ENCODE results near the gene AMZ1. TPM values are rescaled to one million over a fixed set of nuclear protein-coding genes. Genes with fewer than 3 reads are reported as not detected.

Gene AMZ1
- total RNA-seq, 1 experiment from 2014 or later: 0.74 TPM

- H3K9me3 ChIP-seq (ENCODE audit: control insufficient read depth, low read depth, low read length): no peaks in the 10 kb centered on the region
- H3K4ac ChIP-seq (ENCODE audit: low read depth, low read length): no peak overlapping the region
- no peak overlapping the region for H2BK15ac ChIP-seq (ENCODE audit: low read depth, low read length)
- H3K4me2 ChIP-seq (ENCODE audit: insufficient read depth, insufficient read length, low read length): no peak overlapping the region
- Mint-ChIP-seq H3K4me3 (no peak overlapping the region), H3K27ac (no peak overlapping the region), H3K36me3 (ENCODE audit: insufficient read depth in 1 of 3, low read depth in 3 of 3) (no peaks in the 10 kb centered on the region; a peak in 1 of 7 replicates), H3K4me1 (peaks cover 5 to 14% of the 10 kb centered on the region in 2 experiments; a peak in 2 of 4 replicates), H3K9me3 (peaks cover 2 to 5% of the 10 kb centered on the region in 2 experiments; a peak in 3 of 5 replicates), H3K27me3 (ENCODE audit: low read depth) (peaks cover 46% of the 10 kb centered on the region)
- H4K20me1 ChIP-seq (ENCODE audit: control insufficient read depth, insufficient read depth, insufficient read length): no peaks in the 10 kb centered on the region
- H2BK120ac ChIP-seq (ENCODE audit: low read depth, low read length, poor library complexity, severe bottlenecking): no peak overlapping the region
- no peak overlapping the region for H3K27ac ChIP-seq (ENCODE audit: insufficient read length, low read depth, low read length)
- no peak overlapping the region for H4K8ac ChIP-seq (replicated peaks; ENCODE audit: insufficient read length, low read depth, low read length)
- H2BK12ac ChIP-seq (ENCODE audit: insufficient read length, low read depth, low read length): no peak overlapping the region
- no peaks in the 10 kb centered on the region for H3K79me2 ChIP-seq (ENCODE audit: insufficient read depth, low read length)
- H3K18ac ChIP-seq (ENCODE audit: insufficient read length, low read depth, low read length): no peak overlapping the region
- no peak overlapping the region for H3K23ac ChIP-seq (ENCODE audit: insufficient read length, low read depth, low read length)
- H3K23me2 ChIP-seq (ENCODE audit: insufficient read length, low read depth, low read length, poor library complexity, severe bottlenecking): no peaks in the 10 kb centered on the region
- no peak overlapping the region for H3T11ph ChIP-seq (ENCODE audit: low read length)
- H4K5ac ChIP-seq (ENCODE audit: insufficient read length, low read depth, low read length): no peak overlapping the region
- DNase-seq: no peak
- H3K56ac ChIP-seq (ENCODE audit: insufficient read length, low read depth, low read length): no peak overlapping the region
- H3K27me3 ChIP-seq (ENCODE audit: insufficient read depth, low read length): no peaks in the 10 kb centered on the region; the same call in 1 of the 2 replicates
- no peak overlapping the region for H2BK20ac ChIP-seq (ENCODE audit: low read depth, low read length, poor library complexity, severe bottlenecking)
- WGBS (ENCODE audit: extremely low coverage, insufficient read length, low lambda C conversion rate): no CpG with 5 or more reads among the region's 7 CpGs
- no peak overlapping the region for H4K91ac ChIP-seq (ENCODE audit: insufficient read length, low read depth, low read length)
- H3K14ac ChIP-seq (ENCODE audit: insufficient read depth, low read length): no peak overlapping the region; the same call in 1 of the 2 replicates
- no peak for TF ChIP-seq CTCF (conservative IDR thresholded peaks at IDR 0.05)
- no peaks in the 10 kb centered on the region; the same call in 1 of the 2 replicates for H3K4me1 ChIP-seq (ENCODE audit: insufficient read depth, low read length)
- H2AK5ac ChIP-seq (ENCODE audit: insufficient read length, low read length): no peak overlapping the region
- H3K79me1 ChIP-seq (ENCODE audit: insufficient read depth, low read depth, low read length, poor library complexity, severe bottlenecking): no peaks in the 10 kb centered on the region
- no peak overlapping the region for H2AFZ ChIP-seq (ENCODE audit: low read length)
- no peak overlapping the region for H3K9ac ChIP-seq (ENCODE audit: extremely low read depth, insufficient read length, low read length)
- no peak overlapping the region for H2BK5ac ChIP-seq (ENCODE audit: insufficient read length, low read length)
Measured at GRCh38 chr7:2667843-2668242, 20.2 kb upstream of the AMZ1 start.

All from H9 (cell line).